Activated B cell treated with CpG ODN at 0.5 μM for 24 hours (primary cell): ENCODE results near the gene MTHFS. TPM values are rescaled to one million over a fixed set of nuclear protein-coding genes. Genes with fewer than 3 reads are reported as not detected.
"Not testable (repeated sequence)": the region's sequence is repeated elsewhere in the genome, so short reads cannot be mapped to it uniquely, and the experiment has no call there.

Experiments
- ATAC-seq: fragments of 200-7000 bp; cut with Tn5 transposase; one replicate; pipeline ENCODE4 v1.10.0; 2021; ENCODE audit warnings: low read depth, mild to moderate bottlenecking, moderate library complexity
- CTCF ChIA-PET: fragments of 350-600 bp; sonication (Branson Sonifier 250); formaldehyde crosslinking; loops from one replicate; lab custom pipeline; 2021; ENCODE audit warnings: antibody characterized with exemption; lab: Charles Lee
- POLR2A ChIA-PET: fragments of 350-600 bp; sonication (Branson Sonifier 250); formaldehyde crosslinking; loops from one replicate; lab custom pipeline; 2021; ENCODE audit warnings: antibody characterized with exemption; lab: Charles Lee
- DNase-seq: peaks from one replicate; pipeline ENCODE4 v3.0.0; 2022
- H3K27ac Mint-ChIP-seq: one replicate; pipeline ENCODE4 v1.8.0; 2020; ENCODE audit warnings: mixed read lengths
- H3K27me3 Mint-ChIP-seq: one replicate; pipeline ENCODE4 v1.8.0; 2021; ENCODE audit warnings: mixed read lengths
- H3K36me3 Mint-ChIP-seq: one replicate; pipeline ENCODE4 v1.8.0; 2021; ENCODE audit warnings: low read depth, mixed read lengths
- H3K4me1 Mint-ChIP-seq: one replicate; pipeline ENCODE4 v1.8.0; 2021; ENCODE audit warnings: mixed read lengths
- H3K4me3 Mint-ChIP-seq: one replicate; pipeline ENCODE4 v1.8.0; 2020; ENCODE audit warnings: mild to moderate bottlenecking, mixed read lengths
- H3K9me3 Mint-ChIP-seq: one replicate; pipeline ENCODE4 v1.8.0; 2020; ENCODE audit warnings: mixed read lengths
- intact Hi-C: fragments of 100-400 bp; cut with micrococcal nuclease; formaldehyde crosslinking; loops from one replicate; pipeline ENCODE4 v1.15.1; 2024
- total RNA-seq: library from RNA; stranded (reverse); gene quantifications from 2 replicates; pipeline ENCODE4 v1.2.3, GENCODE V29; 2022
- TF ChIP-seq, protein P1 (sequence below): fragments of 200-600 bp; IDR thresholded peaks from one replicate; pipeline ENCODE4 v1.8.0; 2022; ENCODE audit warnings: antibody characterized with exemption, mild to moderate bottlenecking

Gene MTHFS
- total RNA-seq, 1 donor from 2014 or later: 29.5 TPM

DNA sequence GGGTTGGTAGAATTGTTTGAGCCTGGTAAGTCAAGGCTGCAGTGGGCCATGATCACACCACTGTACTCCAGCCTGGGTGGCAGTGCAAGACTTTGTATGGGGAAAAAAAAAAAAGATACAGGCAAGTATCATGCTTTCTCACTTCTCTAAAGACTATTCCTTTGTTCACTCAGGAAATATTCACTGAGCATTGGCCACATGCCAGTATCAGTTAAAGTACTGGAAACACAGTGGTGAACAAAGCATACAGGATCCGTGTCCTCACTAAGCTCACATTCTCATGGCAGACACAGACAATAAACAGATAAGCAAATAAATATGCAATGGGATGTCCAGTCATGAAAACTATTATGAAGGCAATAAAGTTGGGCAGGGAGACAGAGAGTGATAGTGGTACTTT lies 5.1 kb upstream of the MTHFS start:
- Mint-ChIP-seq H3K27ac (no peak overlapping the region), H3K4me1 (peaks cover 61% of the 10 kb centered on the region), H3K36me3 (peaks cover 6% of the 10 kb centered on the region), H3K9me3 (no peaks in the 10 kb centered on the region), H3K4me3 (no peak overlapping the region), H3K27me3 (no peaks in the 10 kb centered on the region)
- no peak for DNase-seq
- no peak for ATAC-seq
- TF ChIP-seq, protein P1, sequence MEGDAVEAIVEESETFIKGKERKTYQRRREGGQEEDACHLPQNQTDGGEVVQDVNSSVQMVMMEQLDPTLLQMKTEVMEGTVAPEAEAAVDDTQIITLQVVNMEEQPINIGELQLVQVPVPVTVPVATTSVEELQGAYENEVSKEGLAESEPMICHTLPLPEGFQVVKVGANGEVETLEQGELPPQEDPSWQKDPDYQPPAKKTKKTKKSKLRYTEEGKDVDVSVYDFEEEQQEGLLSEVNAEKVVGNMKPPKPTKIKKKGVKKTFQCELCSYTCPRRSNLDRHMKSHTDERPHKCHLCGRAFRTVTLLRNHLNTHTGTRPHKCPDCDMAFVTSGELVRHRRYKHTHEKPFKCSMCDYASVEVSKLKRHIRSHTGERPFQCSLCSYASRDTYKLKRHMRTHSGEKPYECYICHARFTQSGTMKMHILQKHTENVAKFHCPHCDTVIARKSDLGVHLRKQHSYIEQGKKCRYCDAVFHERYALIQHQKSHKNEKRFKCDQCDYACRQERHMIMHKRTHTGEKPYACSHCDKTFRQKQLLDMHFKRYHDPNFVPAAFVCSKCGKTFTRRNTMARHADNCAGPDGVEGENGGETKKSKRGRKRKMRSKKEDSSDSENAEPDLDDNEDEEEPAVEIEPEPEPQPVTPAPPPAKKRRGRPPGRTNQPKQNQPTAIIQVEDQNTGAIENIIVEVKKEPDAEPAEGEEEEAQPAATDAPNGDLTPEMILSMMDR: no peak
- CTCF ChIA-PET: no interaction called here
- intact Hi-C loops: loop anchor here (1.0 kb wide), 1 partner anchor 91 kb away; no protein-coding TSS in a partner anchor
- POLR2A ChIA-PET: no interaction called here

DNA sequence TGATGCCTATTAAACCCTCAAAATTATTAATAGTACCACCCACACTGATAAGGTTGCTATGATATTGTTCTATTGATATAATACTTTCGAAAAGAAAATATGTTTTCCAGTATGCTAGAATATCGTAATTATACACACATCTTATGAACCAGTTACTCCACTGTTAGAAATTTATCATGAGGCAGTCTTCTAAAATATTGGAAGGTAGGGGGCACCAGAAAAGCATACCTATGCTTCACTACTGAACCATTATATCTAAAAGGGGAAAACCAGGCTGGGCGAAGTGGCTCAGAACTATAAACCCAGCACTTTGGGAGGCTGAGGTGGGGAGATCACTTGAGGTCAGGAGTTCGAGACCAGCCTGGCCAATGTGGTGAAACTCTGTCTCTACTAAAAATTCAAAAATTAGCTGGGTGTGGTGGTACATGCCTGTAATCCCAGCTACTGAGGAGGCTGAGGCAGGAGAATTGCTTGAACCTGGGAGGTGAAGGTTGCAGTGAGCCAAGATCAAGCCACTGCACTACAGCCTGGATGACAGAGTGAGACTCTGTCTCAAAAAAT lies 4.1 kb upstream of the MTHFS start:
- Mint-ChIP-seq H3K4me1 (peaks cover 61% of the 10 kb centered on the region), H3K27ac (peak overlapping the region; percentile 30)
- ATAC-seq, H3K27me3 Mint-ChIP-seq, DNase-seq, H3K4me3 Mint-ChIP-seq, CTCF ChIA-PET, H3K36me3 Mint-ChIP-seq, H3K9me3 Mint-ChIP-seq: not testable (repeated sequence)
- intact Hi-C loops: loop anchor here (1.0 kb wide), 1 partner anchor 92 kb away; no protein-coding TSS in a partner anchor
- POLR2A ChIA-PET: interaction anchor here (0.6 kb wide), 1 partner anchor 92 kb away, joined by 5 read pairs; no protein-coding TSS in a partner anchor

DNA sequence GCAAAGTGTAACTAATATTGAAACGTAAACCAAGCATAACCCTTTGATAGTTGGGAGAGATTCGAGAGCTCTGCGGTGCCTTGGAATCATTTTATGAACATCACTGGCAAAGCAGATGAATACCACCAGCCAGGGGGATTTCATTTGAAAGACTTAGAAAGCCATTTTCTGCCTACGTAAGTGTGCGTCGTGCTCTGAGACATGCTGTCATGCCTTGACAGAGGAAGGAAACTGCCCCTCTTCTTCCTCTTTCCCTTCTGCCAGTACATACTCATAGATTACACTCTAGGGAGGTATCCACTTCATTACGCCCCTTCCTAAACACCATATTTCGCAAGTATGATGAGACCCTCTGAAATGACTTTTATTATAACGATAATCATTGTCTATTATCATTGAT lies 3.3 kb upstream of the MTHFS start:
- ATAC-seq (no peak), DNase-seq (no peak)
- Mint-ChIP-seq H3K4me3 (peak overlapping the region; percentile 38), H3K27me3 (no peaks in the 10 kb centered on the region), H3K4me1 (peaks cover 64% of the 10 kb centered on the region), H3K27ac (peak overlapping the region; percentile 60), H3K36me3 (no peaks in the 10 kb centered on the region), H3K9me3 (no peaks in the 10 kb centered on the region)
- TF ChIP-seq, protein P1: no peak
- intact Hi-C loops: no loop called here
- ChIA-PET POLR2A (no interaction called here), CTCF (no interaction called here)

DNA sequence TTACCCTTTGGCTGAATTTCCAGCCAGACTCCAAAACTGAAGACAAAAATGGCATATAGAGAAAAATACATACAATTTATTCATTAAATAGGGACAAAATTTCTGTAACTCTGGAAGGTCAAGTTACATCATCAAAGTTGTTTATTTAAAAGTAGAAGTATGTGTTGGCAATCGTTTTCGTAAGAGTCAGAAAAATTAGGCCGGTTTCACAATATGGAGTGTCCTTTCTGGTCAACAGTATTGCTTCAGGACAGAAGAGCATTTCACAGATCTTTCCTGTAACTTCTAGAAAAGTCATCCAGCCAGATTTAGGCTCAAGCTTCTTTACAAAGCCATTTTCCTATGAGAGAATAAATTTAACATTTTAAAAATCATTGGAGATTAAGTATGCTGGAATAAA lies 2.0 kb upstream of the MTHFS start:
- intact Hi-C loops, H3K9me3 Mint-ChIP-seq, H3K36me3 Mint-ChIP-seq, DNase-seq, H3K4me3 Mint-ChIP-seq, H3K27me3 Mint-ChIP-seq, ATAC-seq: not testable (repeated sequence)
- POLR2A ChIA-PET: interaction anchor here (1.1 to 4.4 kb wide), 5 partner anchors 11 to 83 kb away, joined by 4 to 58 read pairs (median 13); no protein-coding TSS in a partner anchor
- Mint-ChIP-seq H3K27ac (peak overlapping the region; percentile 24), H3K4me1 (peaks cover 64% of the 10 kb centered on the region)
- CTCF ChIA-PET: interaction anchor here (1.2 to 1.6 kb wide), 2 partner anchors 83 to 94 kb away, joined by 4 to 6 read pairs; no protein-coding TSS in a partner anchor

DNA sequence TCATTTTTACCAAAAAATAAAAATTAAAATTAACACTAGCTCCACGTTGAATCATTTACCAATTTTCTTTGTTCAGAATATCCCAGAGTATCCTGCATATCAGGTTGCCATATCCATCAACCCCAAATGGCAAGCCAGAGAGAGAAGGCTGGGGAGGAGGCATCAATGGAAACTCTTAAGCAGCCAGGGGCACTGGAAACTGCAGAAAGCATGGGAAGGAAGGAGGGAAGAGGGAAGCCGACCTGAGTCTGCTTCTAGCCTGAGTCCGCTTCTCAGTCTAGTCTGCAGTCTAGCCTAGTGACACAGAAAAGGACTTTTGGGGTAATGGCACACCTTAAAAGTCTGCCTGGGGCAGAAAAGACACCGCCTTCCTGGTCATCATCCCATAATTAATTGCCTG lies 1.6 kb upstream of the MTHFS start:
- ChIA-PET POLR2A (interaction anchor here (0.6 to 4.4 kb wide), 11 partner anchors 9 to 119 kb away, joined by 3 to 58 read pairs (median 4); partner anchors contain the start of gene BCL2A1), CTCF (interaction anchor here (1.2 to 1.6 kb wide), 3 partner anchors 44 to 94 kb away, joined by 3 to 6 read pairs (median 4); no protein-coding TSS in a partner anchor)
- DNase-seq: no peak
- intact Hi-C loops: no loop called here
- H3K27me3 Mint-ChIP-seq: no peaks in the 10 kb centered on the region
- H3K4me1 Mint-ChIP-seq: peaks cover 61% of the 10 kb centered on the region
- peak overlapping the region; percentile 52 for H3K27ac Mint-ChIP-seq
- TF ChIP-seq, protein P1: no peak
- H3K36me3 Mint-ChIP-seq: peaks cover 7% of the 10 kb centered on the region
- H3K9me3 Mint-ChIP-seq: no peaks in the 10 kb centered on the region
- ATAC-seq: no peak
- peak overlapping the region; percentile 5 for H3K4me3 Mint-ChIP-seq

DNA sequence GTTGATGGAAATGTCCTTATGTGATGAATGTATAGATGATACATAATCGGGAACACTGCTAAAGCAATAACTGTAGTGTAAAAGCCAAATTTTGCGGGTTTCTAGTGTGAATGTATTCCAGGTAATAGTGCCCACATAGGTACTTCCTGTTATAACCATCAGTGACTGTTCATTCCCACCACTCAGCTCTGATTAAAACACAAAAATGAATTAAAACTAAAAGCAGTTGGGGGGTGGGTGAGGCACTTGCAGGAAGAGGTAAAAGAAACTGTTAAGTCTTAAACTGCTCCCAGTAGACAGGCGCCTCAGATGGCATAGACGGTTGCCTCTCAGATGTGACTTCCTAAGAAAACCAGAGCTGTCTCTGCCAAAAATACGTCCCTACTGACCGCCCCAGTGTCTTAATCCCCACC lies 893 bp upstream of the MTHFS start:
- POLR2A ChIA-PET: interaction anchor here (0.6 to 4.4 kb wide), 15 partner anchors 9 to 152 kb away, joined by 3 to 58 read pairs (median 4); partner anchors contain the start of gene BCL2A1
- peak overlapping the region; percentile 92 for H3K27ac Mint-ChIP-seq

More for the DNA sequence above, 893 bp upstream of the MTHFS start:
- DNase-seq (no peak), ATAC-seq (no peak)
- peaks cover 8% of the 10 kb centered on the region for H3K36me3 Mint-ChIP-seq
- H3K27me3 Mint-ChIP-seq: no peaks in the 10 kb centered on the region
- CTCF ChIA-PET: interaction anchor here (1.2 to 1.6 kb wide), 3 partner anchors 43 to 95 kb away, joined by 3 to 6 read pairs (median 4); no protein-coding TSS in a partner anchor
- peak overlapping the region; percentile 84 for H3K4me3 Mint-ChIP-seq
- TF ChIP-seq, protein P1: no peak
- intact Hi-C loops: loop anchor here (1.0 to 2.0 kb wide), 2 partner anchors 82 to 161 kb away; partner anchors contain the start of gene ZFAND6
- no peaks in the 10 kb centered on the region for H3K9me3 Mint-ChIP-seq
- H3K4me1 Mint-ChIP-seq: peaks cover 58% of the 10 kb centered on the region
